ENCODE measurements around the gene CAMTA1. TPM values are rescaled to one million over a fixed set of nuclear protein-coding genes. Genes with fewer than 3 reads are reported as not detected.

CAMTA1 gene
- total and polyA plus RNA-seq, 9 of the 15 experiments (the other 6 are each of a cell fraction or from before 2014, with no cell fraction given): 43.9 to 161 (median 65.9) TPM

- no peak overlapping the region for H2AFZ ChIP-seq (ENCODE audit: low read depth, low read length)
- H3K4me3 ChIP-seq: no peak overlapping the region
- H3K9me3 ChIP-seq (replicated peaks; ENCODE audit: control insufficient read depth, insufficient read depth, low read depth, low read length): no peaks in the 10 kb centered on the region; the same call in 1 of the 2 replicates
- H3K4me1 ChIP-seq (replicated peaks in 1 of 2; ENCODE audit: control insufficient read depth in 2 of 2, insufficient read depth in 2 of 2, low read length in 2 of 2): peaks cover 0 to 6% of the 10 kb centered on the region in 2 experiments; a peak in 3 of 5 replicates
- POLR2A ChIA-PET: interaction anchor here (0.6 kb wide), 3 partner anchors 9 to 1800 kb away, joined by 3 to 5 read pairs (median 3); no protein-coding TSS in a partner anchor
- H3K9ac ChIP-seq (ENCODE audit: insufficient read depth in 1 of 2, low read depth in 2 of 2, low read length in 2 of 2): no peak overlapping the region
- H3K4me2 ChIP-seq (ENCODE audit: insufficient read depth, low read length): no peak overlapping the region
- ATAC-seq (no peak), FAIRE-seq (no peak), DNase-seq (ENCODE audit: extremely low read depth in 1 of 4, low spot score in 3 of 4) (no peak)
- peaks cover 6 to 27% of the 10 kb centered on the region in 2 experiments; a peak in 4 of 5 replicates for H3K27me3 ChIP-seq (ENCODE audit: control insufficient read depth in 2 of 2, insufficient read depth in 2 of 2, low read length in 2 of 2)
- 0% methylated on average over 5 of the region's 5 CpGs for WGBS (ENCODE audit: insufficient coverage, low coverage, missing lambda C conversion rate)
- no peak overlapping the region for H3K27ac ChIP-seq (ENCODE audit: extremely low read depth, low read depth, low read length)
- TF ChIP-seq ZNF274 (IDR thresholded peaks at IDR 0.05; ENCODE audit: borderline replicate concordance, low read depth, low read length): no peak
- TF ChIP-seq HOMEZ (CRISPR knock-in tag; IDR thresholded peaks at IDR 0.05): no peak
- no peak for TF ChIP-seq ATF2 (CRISPR knock-in tag; IDR thresholded peaks at IDR 0.05)
- TF ChIP-seq, protein P1, sequence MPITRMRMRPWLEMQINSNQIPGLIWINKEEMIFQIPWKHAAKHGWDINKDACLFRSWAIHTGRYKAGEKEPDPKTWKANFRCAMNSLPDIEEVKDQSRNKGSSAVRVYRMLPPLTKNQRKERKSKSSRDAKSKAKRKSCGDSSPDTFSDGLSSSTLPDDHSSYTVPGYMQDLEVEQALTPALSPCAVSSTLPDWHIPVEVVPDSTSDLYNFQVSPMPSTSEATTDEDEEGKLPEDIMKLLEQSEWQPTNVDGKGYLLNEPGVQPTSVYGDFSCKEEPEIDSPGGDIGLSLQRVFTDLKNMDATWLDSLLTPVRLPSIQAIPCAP (CRISPR knock-in tag; IDR thresholded peaks at IDR 0.05; ENCODE audit: borderline replicate concordance): no peak
- TF ChIP-seq RBM17 (IDR thresholded peaks at IDR 0.05; ENCODE audit: borderline replicate concordance, low read depth, low read length): no peak
- no peak for TF ChIP-seq ZNF586 (CRISPR knock-in tag; conservative IDR thresholded peaks at IDR 0.05)
- no peak for TF ChIP-seq HNRNPUL1 (IDR thresholded peaks at IDR 0.05; ENCODE audit: low read length)
- no peak for TF ChIP-seq CSDE1 (IDR thresholded peaks at IDR 0.05)
- no peak for TF ChIP-seq TAF9B (IDR thresholded peaks at IDR 0.05; ENCODE audit: partially characterized antibody)
- no peaks in the 10 kb centered on the region for H3K9me1 ChIP-seq (ENCODE audit: control insufficient read depth, insufficient read depth, low read length)
- intact Hi-C loops (cut with micrococcal nuclease) (no loop called here), in situ Hi-C loops (cut with MboI) (no loop called here)
- no TSS peak for BruUV-seq (replicated peaks)
- no peaks in the 10 kb centered on the region for H3K79me2 ChIP-seq (ENCODE audit: control insufficient read depth, insufficient read depth, low read length)
- H4K20me1 ChIP-seq (replicated peaks; ENCODE audit: control insufficient read depth, insufficient read depth, low read length): no peaks in the 10 kb centered on the region; the same call in 1 of the 2 replicates
- CTCF ChIA-PET (ENCODE audit: low intra/inter-chr PET ratio): no interaction called here
- no peaks in the 10 kb centered on the region for H3K36me3 ChIP-seq (ENCODE audit: control insufficient read depth, insufficient read depth, low read length)
These were observed 785.1 kb downstream of the CAMTA1 start for GRCh38 chr1:7570311-7570710.
